Testis (tissue), 3 donors: Measurements from ENCODE around the gene SPINT2. TPM values are rescaled to one million over a fixed set of nuclear protein-coding genes. Genes with fewer than 3 reads are reported as not detected.
"Not testable (repeated sequence)": the region's sequence is repeated elsewhere in the genome, so short reads cannot be mapped to it uniquely, and the experiment has no call there.

ENCODE experiments used
- DNase-seq: peaks from one replicate; pipeline ENCODE4 v3.0.0-alpha.2; 2019
- H3K27ac ChIP-seq, 2 donors: fragments of 200-600 bp; sonication (generic); one replicate each; pipeline ENCODE4 v1.5.1; 2019
- H3K27me3 ChIP-seq: fragments of 200-600 bp; sonication (generic); one replicate; pipeline ENCODE4 v1.5.1; 2019
- H3K36me3 ChIP-seq: fragments of 200-600 bp; sonication (generic); one replicate; pipeline ENCODE4 v1.5.1; 2017; ENCODE audit warnings: low read depth; ENCODE audit errors: missing control alignments
- H3K4me1 ChIP-seq: fragments of 200-600 bp; sonication (generic); one replicate; pipeline ENCODE4 v1.5.1; 2019
- H3K4me3 ChIP-seq, 2 donors: fragments of 200-600 bp; sonication (generic); one replicate each; pipeline ENCODE4 v1.5.1; 2017 to 2019
- H3K9me3 ChIP-seq: fragments of 200-600 bp; sonication (generic); one replicate; pipeline ENCODE4 v1.5.1; 2017
- POLR2A ChIP-seq: fragments of 450-650 bp; IDR thresholded peaks from one replicate; pipeline ENCODE4 v1.6.1; 2017; ENCODE audit warnings: antibody characterized with exemption, mild to moderate bottlenecking, moderate library complexity
- WGBS, 2 donors: methylation state at CpG; one replicate each; pipeline ENCODE4 v1.1.5; 2018; 5-methylcytosine and 5-hydroxymethylcytosine counted together
- intact Hi-C: fragments of 100-400 bp; cut with DNase I; formaldehyde crosslinking; loops from one replicate; pipeline ENCODE4 v1.15.1; 2023; ENCODE audit warnings: low total_unique reads
- polyA plus RNA-seq: library from polyadenylated mRNA; stranded (reverse); fragments of 350-450 nt; fragmentation: Illumina TruSeq; extraction: RNeasy Lipid Tissue Mini Kit (QIAGEN cat#74804); gene quantifications from one replicate; pipeline ENCODE4 v1.2.3, GENCODE V29; 2014; ENCODE audit warnings: low read depth, low replicate concordance; ENCODE audit not compliant: insufficient read depth
- total RNA-seq, 2 donors: library from RNA; depleted of rRNA; stranded (reverse); fragments of >200 nt; gene quantifications; one replicate each; pipeline ENCODE4 v1.2.3, GENCODE V29; 2016
- TF ChIP-seq, protein P1 (sequence below), 3 experiments: fragments of 450-650 bp in 2 of 3; fragments of 200-600 bp in 1 of 3; sonication (generic) in 1 of 3; IDR thresholded peaks; one replicate each; pipeline ENCODE4 v1.5.1; 2016 to 2019; ENCODE audit warnings: antibody characterized with exemption in 3 of 3, mild to moderate bottlenecking in 2 of 3, moderate library complexity in 1 of 3

The SPINT2 gene
- total and polyA plus RNA-seq, 3 donors from 2014 or later: 372 to 480 (median 389) TPM

DNA sequence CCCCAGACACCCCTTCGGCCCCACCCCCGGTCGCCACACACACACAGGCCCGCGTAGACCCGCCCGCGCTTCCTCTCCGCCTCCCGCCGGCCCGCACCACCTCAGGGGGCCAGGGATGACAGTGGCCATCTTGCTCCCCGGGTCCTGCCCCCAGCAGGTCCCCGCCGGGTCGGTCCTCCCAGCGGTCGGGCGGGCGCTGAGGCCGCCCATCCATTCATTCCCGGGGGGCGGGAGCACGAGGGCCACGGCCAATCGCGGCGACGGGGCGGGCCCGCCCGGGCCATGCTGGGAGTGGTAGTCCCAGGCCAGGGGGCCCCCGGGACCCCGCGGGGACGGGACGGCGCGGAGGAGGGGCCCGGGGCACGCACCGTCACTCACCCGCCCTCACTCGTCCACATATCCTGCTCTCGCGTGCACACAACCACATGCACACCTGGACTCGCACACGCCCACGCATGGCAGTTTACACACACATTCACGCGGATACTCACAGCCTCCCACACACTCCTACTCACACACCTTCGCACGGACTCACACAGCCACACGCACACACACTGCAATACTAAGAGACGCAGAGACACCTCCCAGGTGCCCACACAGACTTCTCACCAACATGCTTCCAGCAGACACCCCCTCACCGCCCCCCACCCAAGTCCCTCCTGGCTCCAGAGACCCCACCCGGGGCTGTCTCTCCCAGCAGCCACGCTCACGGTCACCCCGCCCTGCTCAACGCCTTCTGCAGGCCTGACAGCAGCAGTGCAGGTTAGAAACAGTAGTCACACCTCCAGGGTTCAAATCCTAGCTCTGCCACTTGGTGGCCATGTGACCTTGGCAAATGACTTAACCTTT, 40.1 kb upstream of the SPINT2 start, which contains the start of gene DPF1:
Gene DPF1 (minus strand): TSS at position 209 of the 849 bp plus-strand sequence. CDS start 80 bp downstream, at position 129.
- Histone ChIP-seq H3K27ac (no peak within 1 kb of the TSS), H3K4me1 (peaks cover 15% of the 10 kb centered on the region), H3K27me3 (peaks cover 4% of the 10 kb centered on the region), H3K36me3 (no peaks in the 10 kb centered on the region), H3K4me3 (peak within 1 kb of the TSS; percentile 47 to 61), H3K9me3 (no peaks in the 10 kb centered on the region)
- DNase-seq: peak; percentile 63
- 2 to 19% methylated on average over 11 to 52 of the region's 61 CpGs for WGBS, 2 donors
- intact Hi-C loops: no loop called here
- TF ChIP-seq, protein P1, sequence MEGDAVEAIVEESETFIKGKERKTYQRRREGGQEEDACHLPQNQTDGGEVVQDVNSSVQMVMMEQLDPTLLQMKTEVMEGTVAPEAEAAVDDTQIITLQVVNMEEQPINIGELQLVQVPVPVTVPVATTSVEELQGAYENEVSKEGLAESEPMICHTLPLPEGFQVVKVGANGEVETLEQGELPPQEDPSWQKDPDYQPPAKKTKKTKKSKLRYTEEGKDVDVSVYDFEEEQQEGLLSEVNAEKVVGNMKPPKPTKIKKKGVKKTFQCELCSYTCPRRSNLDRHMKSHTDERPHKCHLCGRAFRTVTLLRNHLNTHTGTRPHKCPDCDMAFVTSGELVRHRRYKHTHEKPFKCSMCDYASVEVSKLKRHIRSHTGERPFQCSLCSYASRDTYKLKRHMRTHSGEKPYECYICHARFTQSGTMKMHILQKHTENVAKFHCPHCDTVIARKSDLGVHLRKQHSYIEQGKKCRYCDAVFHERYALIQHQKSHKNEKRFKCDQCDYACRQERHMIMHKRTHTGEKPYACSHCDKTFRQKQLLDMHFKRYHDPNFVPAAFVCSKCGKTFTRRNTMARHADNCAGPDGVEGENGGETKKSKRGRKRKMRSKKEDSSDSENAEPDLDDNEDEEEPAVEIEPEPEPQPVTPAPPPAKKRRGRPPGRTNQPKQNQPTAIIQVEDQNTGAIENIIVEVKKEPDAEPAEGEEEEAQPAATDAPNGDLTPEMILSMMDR (IDR thresholded peaks at IDR 0.05): no peak
- TF ChIP-seq POLR2A: no peak

GRCh38 chr19:38224863-38225218, 39.5 kb upstream of the SPINT2 start:
- H3K27ac ChIP-seq, H3K36me3 ChIP-seq, H3K27me3 ChIP-seq, H3K9me3 ChIP-seq, H3K4me3 ChIP-seq, intact Hi-C loops, DNase-seq: not testable (repeated sequence)
- peaks cover 15% of the 10 kb centered on the region for H3K4me1 ChIP-seq
- WGBS, 2 donors: 76 to 84% methylated on average over 6 of the region's 6 CpGs

DNA sequence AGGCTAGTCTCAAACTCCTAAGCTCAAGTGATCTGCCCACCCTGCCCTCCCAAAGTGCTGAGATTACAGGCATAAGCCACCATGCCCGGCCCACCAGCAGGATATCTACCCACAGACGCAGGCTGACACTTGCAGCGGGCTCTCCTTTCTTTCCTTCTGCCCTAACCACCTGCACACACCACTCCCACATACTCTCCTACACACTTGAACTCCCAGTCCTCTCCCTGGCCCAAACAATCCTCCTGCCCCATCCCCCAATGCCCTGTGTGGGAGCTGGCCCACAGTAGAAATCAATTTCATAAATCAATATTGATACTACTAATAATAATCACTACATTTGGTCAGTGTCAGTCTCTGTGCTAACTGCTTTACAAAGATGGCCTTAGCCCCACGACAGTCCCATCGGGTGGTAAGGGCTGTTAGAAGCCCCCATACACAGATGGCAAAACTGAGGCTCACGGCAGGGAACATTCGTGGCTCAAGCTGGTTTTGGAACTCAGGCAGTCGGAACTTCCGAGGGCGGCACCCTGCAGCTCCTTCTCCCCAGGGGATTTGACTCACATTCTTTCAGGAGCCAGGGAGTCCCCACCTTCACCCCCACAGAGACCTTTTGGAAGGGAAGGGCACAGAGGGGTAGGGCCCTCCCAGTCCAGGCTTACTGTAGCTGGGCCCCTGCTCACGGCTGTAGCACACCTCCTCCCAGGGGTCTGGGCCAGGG, 36.9 kb upstream of the SPINT2 start:
- intact Hi-C loops: no loop called here
- peaks cover 4% of the 10 kb centered on the region for H3K27me3 ChIP-seq
- DNase-seq: no peak
- no peak overlapping the region for H3K4me3 ChIP-seq
- H3K36me3 ChIP-seq: no peaks in the 10 kb centered on the region
- TF ChIP-seq POLR2A: no peak
- TF ChIP-seq, protein P1 (IDR thresholded peaks at IDR 0.05): no peak
- WGBS, 2 donors: 60 to 81% methylated on average over 6 to 11 of the region's 11 CpGs
- H3K4me1 ChIP-seq: peaks cover 15% of the 10 kb centered on the region
- no peak overlapping the region for H3K27ac ChIP-seq
- H3K9me3 ChIP-seq: no peaks in the 10 kb centered on the region

DNA sequence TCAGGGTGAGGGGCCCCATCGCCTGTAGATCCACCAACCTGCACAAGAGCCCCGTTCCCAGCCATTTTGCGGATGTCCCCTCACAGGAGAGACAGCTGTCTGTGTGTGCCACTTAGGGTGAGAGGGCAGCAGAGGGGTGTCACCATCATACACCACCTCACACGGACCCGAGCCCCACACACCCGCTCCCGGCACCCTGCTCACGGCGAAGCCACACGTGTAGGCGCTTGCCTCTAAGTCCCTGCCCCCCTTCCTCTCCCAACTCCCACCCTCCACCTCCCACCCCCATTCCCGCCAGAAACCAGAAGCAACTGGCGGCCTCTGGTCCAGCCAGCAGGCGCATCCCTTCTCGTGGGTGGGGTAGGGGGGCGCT, 36.4 kb upstream of the SPINT2 start:
- no peaks in the 10 kb centered on the region for H3K9me3 ChIP-seq
- TF ChIP-seq, protein P1 (IDR thresholded peaks at IDR 0.05): no peak
- no peak for TF ChIP-seq POLR2A
- H3K27me3 ChIP-seq: peaks cover 4% of the 10 kb centered on the region
- H3K27ac ChIP-seq: no peak overlapping the region
- H3K4me1 ChIP-seq: peaks cover 15% of the 10 kb centered on the region
- no peaks in the 10 kb centered on the region for H3K36me3 ChIP-seq
- intact Hi-C loops: no loop called here
- no peak overlapping the region for H3K4me3 ChIP-seq
- DNase-seq: no peak
- WGBS, 2 donors: 7 to 25% methylated on average over 13 to 15 of the region's 16 CpGs
